Upper lobe of left lung (tissue), 6 donors: ENCODE measurements around the gene UMAD1. TPM values are rescaled to one million over a fixed set of nuclear protein-coding genes. Genes with fewer than 3 reads are reported as not detected.

Experiments used
- ATAC-seq, 2 donors: fragments of 200-7000 bp; cut with Tn5 transposase; one replicate each; pipeline ENCODE4 v1.9.1; 2022; ENCODE audit warnings: mild to moderate bottlenecking in 2 of 2, moderate library complexity in 2 of 2; ENCODE audit not compliant: low FRiP score in 2 of 2
- DNase-seq, 2 donors: peaks; one replicate each; pipeline ENCODE4 v3.0.0-alpha.2; 2019 to 2020
- H3K27ac ChIP-seq, 4 donors: fragments of 200-600 bp; sonication (generic); one replicate each; pipeline ENCODE4 v1.5.1; 2016 to 2019
- H3K27me3 ChIP-seq, 4 donors: fragments of 200-600 bp; sonication (generic); one replicate each; pipeline ENCODE4 v1.5.1; 2017 to 2019
- H3K36me3 ChIP-seq, 4 donors: fragments of 200-600 bp; sonication (generic); one replicate each; pipeline ENCODE4 v1.5.1; 2016 to 2019
- H3K4me1 ChIP-seq, 4 donors: fragments of 200-600 bp; sonication (generic); one replicate each; pipeline ENCODE4 v1.5.1; 2018 to 2019
- H3K4me3 ChIP-seq, 4 donors: fragments of 200-600 bp; sonication (generic); one replicate each; pipeline ENCODE4 v1.5.1; 2017 to 2019; ENCODE audit warnings: mild to moderate bottlenecking in 2 of 4, moderate library complexity in 1 of 4
- H3K9me3 ChIP-seq, 4 donors: fragments of 200-600 bp; sonication (generic); one replicate each; pipeline ENCODE4 v1.5.1; 2018 to 2019
- EP300 ChIP-seq, 4 donors: sonication (generic); formaldehyde crosslinking; IDR thresholded peaks; one replicate each; pipeline ENCODE4 v1.5.1; 2017; ENCODE audit warnings: antibody characterized with exemption in 4 of 4, control low read depth in 2 of 4
- POLR2A ChIP-seq, 4 donors: fragments of 450-650 bp; IDR thresholded peaks; one replicate each; pipeline ENCODE4 v1.5.1; 2016 to 2017; ENCODE audit warnings: antibody characterized with exemption in 4 of 4, mild to moderate bottlenecking in 2 of 4
- POLR2AphosphoS5 ChIP-seq, 2 donors: sonication (generic); formaldehyde crosslinking; IDR thresholded peaks; one replicate each; pipeline ENCODE4 v1.5.1; 2017; ENCODE audit warnings: antibody characterized with exemption in 2 of 2
- small RNA-seq, 4 donors: library from RNA; depleted of rRNA; stranded (forward); fragments of <200 nt; gene quantifications; one replicate each; pipeline ENCODE3, GENCODE V24; 2016
- total RNA-seq, 6 donors: library from RNA; depleted of rRNA in 4 of 6; stranded (reverse); fragments of >200 nt in 4 of 6; gene quantifications; one replicate each; pipeline versions ENCODE4 v1.1.0 to v1.2.1, GENCODE V29; 2016 to 2021
- TF ChIP-seq, protein P1 (sequence below), 6 experiments: fragments of 450-650 bp in 4 of 6; fragments of 200-600 bp in 2 of 6; sonication (generic) in 2 of 6; IDR thresholded peaks; one replicate each; pipeline ENCODE4 v1.5.1; 2016 to 2019; ENCODE audit warnings: antibody characterized with exemption in 6 of 6
- donor health status: DM: no; HTN: no; CAD: no; lungs with moderate emphysema.
- donor health status: DM: no; HTN: yes; CAD: no; lungs with severe emphysema.

The UMAD1 gene
- total RNA-seq, 6 donors from 2014 or later, result 8.4 to 29.7 (median 13.3) TPM

- Histone ChIP-seq H3K9me3 (no peaks in the 10 kb centered on the region), H3K27ac (no peak overlapping the region), H3K4me1 (peaks cover 3 to 12% (median 9%) of the 10 kb centered on the region in 4 donors), H3K36me3 (no peaks in the 10 kb centered on the region), H3K4me3 (no peak overlapping the region), H3K27me3 (no peaks in the 10 kb centered on the region)
- DNase-seq (no peak), ATAC-seq (no peak)
- no peak for TF ChIP-seq EP300 (IDR thresholded peaks at IDR 0.05)
- no peak for TF ChIP-seq POLR2A (IDR thresholded peaks at IDR 0.05)
- TF ChIP-seq, protein P1, sequence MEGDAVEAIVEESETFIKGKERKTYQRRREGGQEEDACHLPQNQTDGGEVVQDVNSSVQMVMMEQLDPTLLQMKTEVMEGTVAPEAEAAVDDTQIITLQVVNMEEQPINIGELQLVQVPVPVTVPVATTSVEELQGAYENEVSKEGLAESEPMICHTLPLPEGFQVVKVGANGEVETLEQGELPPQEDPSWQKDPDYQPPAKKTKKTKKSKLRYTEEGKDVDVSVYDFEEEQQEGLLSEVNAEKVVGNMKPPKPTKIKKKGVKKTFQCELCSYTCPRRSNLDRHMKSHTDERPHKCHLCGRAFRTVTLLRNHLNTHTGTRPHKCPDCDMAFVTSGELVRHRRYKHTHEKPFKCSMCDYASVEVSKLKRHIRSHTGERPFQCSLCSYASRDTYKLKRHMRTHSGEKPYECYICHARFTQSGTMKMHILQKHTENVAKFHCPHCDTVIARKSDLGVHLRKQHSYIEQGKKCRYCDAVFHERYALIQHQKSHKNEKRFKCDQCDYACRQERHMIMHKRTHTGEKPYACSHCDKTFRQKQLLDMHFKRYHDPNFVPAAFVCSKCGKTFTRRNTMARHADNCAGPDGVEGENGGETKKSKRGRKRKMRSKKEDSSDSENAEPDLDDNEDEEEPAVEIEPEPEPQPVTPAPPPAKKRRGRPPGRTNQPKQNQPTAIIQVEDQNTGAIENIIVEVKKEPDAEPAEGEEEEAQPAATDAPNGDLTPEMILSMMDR (IDR thresholded peaks at IDR 0.05), result no peak
- no peak for TF ChIP-seq POLR2AphosphoS5 (IDR thresholded peaks at IDR 0.05)
Observed at GRCh38 chr7:7924303-7924702, 283.8 kb downstream of the UMAD1 start.

Small RNAs within 50 kb of the gene (small RNA-seq; reads per million reads assigned to genes)
- gene RNU6-534P, result 0 reads per million in 4 donors

Other genes with a start within 250 kb of the UMAD1 start
- gene COL28A1, start 104.9 kb upstream of the UMAD1 start, total RNA-seq, result 10 to 100 TPM in 1 of 6 donors, 1 to 10 TPM in 5; 1.5 to 14.7 (median 4.3) TPM
- gene MIOS, start 73.9 kb upstream of the UMAD1 start, total RNA-seq, result 10 to 100 TPM; 14.0 to 47.6 (median 27.7) TPM
- gene RPA3, start 77.9 kb downstream of the UMAD1 start, total RNA-seq, result 10 to 100 TPM in 5 of 6 donors, 1 to 10 TPM in 1; 6.3 to 31.1 (median 19.5) TPM